Activated CD4-positive, CD25-positive, alpha-beta regulatory T cell treated with anti-CD3 and anti-CD28 coated beads, Interleukin-2, amount 50 U/mL, for 16 hours (primary cell): ENCODE data around the gene LRRC73.
"Not testable (repeated sequence)": the region's sequence is repeated elsewhere in the genome, so short reads cannot be mapped to it uniquely, and the experiment has no call there.

ENCODE experiments used
- DNase-seq: peaks from one replicate; pipeline ENCODE4 v3.0.0-alpha.2; 2020; ENCODE audit warnings: low read depth, low spot score

The LRRC73 gene, protein sequence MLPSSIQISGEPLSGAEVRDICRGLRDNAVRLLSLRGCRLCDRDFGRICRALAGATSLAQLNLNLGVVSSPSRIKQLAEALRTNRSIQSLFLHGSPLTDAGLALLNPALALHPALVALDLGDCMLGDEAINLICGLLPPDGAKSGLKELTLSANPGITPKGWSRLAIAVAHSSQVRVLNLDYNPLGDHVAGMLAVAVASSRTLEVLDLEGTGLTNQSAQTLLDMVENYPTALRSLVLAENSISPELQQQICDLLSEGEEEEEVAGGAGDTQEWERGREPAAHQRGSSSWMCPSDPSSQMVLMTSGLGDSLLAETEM

DNA sequence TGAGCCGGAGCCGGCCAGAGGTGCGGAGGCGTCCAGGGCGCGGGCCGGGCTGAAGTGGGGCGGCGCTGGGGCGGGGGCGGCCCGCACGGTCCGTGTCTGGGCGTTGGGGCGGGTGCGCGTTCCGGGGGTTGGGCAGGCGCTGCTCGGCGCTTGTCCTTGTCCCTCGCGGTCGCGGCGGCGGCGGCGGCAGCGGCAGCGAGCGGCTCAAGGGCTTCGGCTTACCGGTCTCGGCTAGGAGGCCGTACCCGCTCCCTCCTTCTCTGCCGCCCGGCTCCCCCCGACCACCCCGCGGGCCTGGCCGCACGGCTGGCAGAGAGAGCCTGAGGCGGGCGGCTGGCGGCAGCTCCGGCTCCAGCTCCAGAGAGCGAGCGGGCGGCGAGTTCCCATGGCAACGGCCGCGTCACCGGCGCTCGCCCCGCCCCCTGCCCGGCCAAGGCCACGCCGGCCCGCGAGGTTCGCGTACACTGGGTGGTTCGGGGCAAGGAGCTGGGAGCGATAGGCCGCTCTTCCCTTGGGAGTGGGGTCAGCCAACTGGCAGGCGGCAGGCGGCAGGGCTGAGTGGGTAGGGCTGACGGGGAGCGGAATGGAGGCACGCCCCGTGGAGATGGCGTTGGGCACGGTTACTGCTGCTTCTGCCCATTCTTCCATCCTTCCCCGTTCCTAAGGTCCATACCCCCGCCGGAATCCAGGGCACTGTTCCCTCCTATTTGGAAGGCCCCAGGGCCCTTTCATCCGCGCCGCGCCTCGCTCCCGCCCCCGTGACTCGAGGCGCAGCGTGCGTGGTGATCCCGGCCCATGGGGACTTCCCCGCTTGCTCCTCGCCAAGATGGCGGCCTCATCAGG lies at the start of gene LRRC73:
LRRC73 (minus strand) TSS at position 363 of the 843 bp plus-strand sequence. CDS start 561 bp downstream, outside the sequence.
- DNase-seq = peak; percentile 59

DNA sequence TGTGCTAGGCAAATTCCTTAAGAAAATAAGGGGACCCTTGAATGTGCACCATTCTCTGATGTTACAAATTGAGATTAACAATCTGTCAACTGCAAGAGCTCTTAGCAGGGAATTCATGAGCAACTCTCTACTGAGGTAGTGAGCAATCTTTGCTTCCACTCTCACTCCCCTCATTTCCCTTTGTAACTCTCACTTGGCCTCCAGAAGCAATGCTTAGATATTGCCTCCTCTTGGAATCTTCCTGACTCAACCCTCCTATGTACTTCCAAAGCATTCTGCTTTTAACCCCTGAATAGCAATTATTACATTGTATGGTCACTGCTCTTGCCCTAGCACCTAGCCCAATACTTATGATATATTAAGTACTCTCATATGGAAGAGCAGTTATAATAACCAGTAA lies 49.2 kb upstream of the LRRC73 start:
- DNase-seq = no peak

DNA sequence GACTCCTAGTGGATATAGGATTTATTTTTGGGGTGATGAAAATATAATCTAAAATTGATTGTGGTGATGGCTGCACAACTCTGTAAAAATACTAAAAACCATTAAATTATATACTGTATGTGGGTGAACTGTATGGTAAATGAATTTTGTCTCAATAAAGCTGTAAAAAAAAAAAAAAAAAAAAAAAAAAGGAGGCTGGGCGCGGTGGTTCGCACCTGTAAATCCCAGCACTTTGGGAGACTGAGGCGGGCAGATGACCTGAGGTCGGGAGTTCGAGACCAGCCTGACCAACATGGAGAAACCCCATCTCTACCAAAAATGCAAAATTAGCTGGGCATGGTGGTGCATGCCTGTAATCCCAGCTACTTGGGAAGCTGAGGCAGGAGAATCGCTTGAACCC lies 47.5 kb upstream of the LRRC73 start:
- DNase-seq = not testable (repeated sequence)

DNA sequence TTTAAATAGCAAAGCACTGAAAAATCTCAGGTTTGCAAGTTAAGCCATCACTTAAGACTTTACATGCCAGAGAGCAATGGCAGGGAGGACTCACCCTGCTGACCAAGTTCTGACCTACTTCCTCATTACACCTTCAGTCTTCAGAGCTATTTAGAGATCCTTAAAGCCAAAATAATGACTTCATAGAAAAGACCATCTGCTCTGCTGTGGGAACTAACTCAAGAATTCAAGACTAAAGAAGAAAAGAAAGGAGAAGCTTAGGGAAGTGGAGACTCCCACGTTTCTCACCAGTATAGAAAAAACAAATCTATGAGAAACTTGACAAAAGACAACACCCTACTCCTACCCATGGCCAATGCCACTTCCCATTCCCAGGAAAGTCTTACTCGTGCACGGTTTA lies 37.1 kb upstream of the LRRC73 start:
- no peak for DNase-seq

DNA sequence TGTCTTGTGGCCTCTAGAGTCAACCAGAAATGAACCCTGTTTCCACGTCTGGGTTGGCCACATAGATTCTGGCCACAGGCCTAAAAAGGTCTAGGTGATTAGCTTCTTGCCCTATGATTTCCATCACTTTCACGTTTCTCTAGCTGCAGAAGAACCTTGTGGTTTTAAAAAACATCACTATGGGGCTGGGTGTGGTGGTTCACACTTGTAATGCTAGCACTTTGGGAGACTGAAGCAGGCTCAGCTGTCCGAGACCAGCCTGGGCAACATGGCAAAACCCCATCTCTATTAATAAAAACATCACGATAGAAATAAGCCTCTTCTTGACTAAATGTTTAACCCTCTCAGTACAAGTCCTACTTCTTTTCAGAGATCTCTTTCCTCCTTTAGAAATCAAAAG lies 34.3 kb upstream of the LRRC73 start:
- DNase-seq = no peak

DNA sequence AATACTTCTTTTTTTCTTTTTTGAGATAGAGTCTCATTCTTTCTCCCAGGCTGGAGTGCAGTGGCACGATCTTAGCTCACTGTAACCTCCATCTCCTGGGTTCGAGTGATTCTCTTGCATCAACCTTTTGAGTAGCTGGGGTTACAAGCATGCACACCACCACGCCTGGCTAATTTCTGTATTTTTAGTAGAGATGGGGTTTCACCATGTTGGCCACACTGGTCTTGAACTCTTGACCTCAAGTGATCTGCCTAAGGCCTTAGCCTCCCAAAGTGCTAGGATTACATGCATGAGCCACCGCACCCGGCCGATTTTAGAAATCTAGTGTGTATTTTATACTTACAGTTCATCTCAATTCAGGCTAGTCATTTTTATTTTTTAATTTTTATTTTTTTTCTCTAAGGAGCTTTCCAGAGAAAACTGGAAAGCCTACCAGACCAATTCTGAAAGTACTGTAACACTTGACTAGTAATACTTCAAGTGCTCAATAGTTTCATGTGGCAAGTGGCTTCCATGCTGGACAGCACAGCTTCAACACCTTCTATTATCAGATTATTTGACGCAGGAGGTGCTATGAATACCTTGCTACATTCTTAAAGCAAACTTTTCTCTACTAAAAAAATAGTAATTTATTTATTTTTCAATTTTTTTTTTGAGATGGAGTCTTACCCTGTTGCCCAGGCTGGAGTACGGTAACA lies 31.8 kb upstream of the LRRC73 start:
- DNase-seq = no peak

DNA sequence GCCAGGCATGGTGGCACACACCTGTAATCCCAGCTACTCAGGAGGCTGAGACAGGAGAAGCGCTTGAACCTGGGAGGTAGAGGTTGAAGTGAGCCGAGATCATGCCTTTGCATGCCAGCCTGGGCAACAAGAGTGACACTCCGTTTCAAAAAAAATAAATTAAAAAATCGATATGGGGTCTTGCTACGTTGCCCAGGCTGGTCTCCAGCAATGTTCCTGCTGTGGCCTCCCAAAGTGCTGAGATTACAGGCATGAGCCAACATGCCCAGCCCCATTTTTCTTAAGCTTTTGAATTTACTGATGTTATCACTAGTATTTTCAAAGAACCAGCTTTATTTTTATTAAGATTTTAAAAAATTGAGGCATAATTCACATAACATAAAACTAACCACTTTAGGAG lies 30.4 kb upstream of the LRRC73 start:
- no peak for DNase-seq

DNA sequence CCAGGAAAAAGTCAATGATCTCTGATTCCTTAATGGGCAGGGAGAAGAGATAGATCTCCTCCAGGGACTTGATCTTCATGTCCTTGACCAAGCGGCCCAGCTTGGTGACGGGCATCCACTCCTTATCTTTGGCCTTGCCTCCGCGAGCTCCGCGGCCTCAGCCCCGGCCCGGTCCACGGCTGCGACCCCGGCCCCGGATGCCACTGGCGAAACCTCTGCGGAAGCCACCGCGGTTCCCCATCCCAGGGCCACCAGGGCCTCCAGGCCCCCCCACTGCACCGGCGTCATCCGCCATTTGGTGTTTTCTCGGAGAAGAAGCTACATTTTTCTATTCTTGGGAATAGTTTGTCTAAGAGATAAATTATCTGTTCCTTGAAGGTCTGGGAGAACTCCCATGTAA lies 29.3 kb upstream of the LRRC73 start:
- not testable (repeated sequence) for DNase-seq

DNA sequence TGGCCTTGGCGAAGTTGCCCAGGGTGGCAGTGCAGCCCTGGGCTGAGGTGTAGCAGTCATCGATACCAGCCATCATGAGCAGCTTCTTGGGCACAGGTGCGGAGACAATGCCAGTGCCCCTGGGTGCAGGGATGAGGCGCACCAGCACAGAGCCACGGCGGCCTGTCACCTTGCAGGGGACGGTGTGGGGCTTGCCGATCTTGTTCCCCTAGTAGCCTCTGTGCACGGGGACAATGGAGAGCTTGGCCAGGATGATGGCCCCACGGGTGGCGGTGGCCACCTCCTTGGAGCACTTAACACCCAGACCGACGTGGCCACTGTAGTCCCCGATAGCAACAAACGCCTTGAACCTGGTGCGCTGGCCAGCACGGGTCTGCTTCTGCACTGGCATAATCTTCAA lies 28.8 kb upstream of the LRRC73 start:
- DNase-seq = not testable (repeated sequence)

DNA sequence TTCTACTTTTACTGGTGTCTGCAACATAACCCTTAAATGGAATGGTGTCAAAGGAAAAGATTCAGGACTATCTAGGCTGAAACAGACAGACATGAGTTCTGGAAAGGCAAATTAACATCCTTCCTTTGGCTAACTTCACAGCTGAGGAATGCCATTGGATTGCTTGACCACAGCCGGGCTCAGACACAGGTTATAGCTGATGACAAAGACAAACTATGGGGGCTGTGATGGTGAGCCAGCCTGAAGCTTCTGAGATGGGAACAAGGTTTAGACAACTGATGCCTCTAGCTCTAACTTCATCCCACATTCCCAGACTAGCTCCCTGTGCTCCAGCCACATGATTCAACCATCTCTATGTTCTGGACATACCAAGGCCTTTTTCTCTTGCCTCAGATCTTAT lies 22.1 kb upstream of the LRRC73 start:
- no peak for DNase-seq

DNA sequence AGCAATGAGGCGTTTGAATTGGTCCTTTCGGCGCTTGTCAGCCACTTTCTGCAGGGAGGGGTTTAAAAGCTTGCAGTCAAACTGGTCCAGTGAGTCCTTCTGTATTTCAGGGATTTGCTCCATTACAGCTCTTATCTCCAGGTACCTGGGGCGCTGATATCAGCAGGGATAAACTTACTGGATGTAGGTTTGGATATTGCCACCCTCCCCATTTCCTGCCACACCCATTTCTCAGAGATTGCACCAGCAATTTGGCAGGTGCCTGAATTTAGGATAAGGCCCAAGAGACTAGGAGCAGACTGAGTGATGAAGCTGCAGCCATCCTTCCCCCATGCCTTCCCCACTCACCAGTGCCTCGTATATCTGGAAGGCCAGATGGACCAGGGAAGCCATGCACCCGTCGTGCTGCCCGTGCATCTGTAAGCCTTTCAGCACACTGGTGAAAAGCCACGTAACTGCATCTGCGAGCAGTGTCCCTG lies 14.4 kb upstream of the LRRC73 start:
- DNase-seq = no peak

DNA sequence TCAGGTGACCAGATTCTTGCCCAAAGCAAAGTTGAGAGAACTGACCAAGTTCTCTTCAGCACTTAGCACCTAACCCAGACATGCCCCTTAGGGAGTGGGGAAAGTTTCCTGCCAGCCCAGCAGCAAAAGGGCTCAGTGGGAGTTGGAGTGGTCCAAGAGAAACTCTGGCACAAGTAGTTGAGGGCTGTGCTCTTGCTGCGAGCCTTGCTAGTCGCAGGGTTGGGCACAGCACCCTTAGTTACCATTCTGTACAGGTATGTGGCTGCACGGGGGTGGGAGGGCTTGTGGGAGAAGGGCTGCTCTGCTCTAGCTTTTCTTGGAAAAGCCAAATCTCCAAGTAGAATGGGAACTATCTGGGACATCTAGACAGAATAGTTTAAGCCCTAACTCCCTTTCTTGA lies 13.1 kb upstream of the LRRC73 start:
- no peak for DNase-seq

DNA sequence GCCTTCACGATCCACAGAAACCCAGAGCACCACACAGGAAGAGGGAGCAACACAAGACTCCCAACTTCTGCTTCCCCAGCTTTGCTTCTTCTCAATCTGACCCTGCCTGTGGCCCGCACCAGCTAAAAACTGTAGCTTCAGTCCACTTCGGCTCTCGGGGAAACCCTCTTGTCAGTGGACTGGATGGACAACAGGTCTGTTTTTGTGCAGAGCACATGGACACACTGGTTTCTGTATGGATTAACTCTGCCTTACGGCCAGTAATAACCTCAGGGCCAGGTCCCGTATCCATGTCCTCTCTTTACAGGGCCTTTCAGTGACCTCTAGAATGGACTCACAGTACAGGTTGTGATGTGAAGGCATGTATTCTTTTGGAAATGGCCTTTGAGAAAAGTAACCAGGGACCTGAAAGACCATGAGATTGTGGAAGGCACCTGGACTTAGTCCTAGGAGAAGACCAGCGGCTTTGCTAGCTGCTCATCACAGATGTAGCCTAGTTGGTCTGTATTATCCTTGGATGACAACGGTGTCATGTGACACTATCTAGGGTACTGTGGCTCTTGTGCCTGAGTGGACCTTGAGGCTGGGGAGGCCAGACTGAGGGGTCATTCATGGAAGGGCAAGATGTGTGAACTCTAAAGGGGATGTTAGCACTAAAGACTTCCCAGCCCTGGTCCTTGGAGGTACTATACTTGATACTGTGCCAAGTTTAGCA lies 12.6 kb upstream of the LRRC73 start:
- no peak for DNase-seq

DNA sequence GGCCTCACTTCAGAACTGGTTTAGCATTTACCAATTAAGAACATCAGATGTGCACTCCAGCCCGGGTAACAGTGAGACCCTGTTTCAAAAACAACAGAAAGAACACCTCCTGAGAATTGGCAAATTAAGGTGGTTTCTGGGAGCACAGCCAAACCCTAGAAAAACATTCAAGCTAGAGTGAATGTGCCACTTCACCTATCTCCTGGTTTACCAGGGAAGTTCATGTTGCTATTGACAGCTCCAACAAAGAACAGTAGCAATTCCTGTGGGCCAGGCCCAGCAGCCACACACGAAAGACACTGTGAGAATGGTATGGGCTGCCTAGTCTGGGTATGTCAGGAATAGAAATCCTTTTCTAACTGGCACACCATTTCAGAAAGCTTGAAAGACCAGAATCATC lies 11.7 kb upstream of the LRRC73 start:
- DNase-seq = no peak

DNA sequence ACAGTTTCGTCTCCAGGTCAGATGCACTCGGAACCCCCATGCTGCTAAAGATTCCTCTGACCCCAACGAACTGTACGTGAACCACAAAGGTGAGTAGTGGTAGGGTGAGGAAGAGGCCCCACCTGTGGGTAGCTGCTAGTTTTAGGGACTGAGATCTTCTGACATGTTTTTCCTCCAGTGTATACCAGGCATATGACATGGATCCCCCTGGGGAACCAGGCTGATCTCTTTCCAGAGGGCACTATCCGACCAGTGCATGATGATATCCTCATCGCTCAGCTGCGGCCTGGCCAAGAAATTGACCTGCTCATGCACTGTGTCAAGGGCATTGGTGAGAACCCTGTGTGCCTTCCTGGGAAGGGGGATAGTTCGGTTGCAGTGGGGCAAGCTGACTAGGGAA lies 10.0 kb upstream of the LRRC73 start:
- DNase-seq = no peak

DNA sequence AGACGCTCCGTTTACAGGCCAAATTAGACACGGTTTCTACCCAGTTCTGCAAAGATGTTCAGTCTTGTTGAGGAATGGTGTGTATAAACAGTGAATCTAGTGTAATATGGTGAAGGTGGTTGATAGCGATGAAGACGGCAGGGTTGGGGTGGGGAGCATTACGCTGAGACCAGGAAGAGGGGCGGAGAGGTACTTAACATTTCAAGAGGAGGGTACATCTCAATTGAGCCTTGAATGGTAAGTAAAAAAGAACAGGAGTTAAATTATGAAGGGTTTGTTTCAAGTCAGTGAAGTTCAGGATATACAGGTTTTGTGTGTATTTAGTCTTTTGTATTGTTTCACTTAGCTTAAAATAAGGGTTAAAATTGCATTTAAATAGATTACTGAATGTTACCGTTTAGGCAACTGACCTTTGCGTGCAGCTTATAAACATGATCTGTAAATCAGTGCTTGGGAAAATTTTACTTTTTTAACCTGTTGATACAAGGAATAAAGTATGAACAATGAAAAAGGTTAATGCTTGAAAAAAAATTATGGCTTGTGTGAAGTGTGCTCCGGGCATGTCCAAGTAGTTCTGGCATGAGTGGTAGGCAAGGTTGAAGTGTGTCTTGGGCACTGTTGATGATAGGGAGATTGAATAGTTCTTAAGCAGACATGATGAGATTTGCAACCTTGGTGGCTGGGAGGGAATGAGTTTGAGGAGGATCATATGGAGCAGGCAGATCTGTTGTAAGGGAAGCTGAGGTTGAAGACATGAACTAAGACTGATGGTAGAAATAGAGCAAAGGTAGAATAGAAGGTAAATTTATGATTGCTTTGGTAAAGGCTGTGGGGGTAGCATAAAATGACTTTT lies 7.6 kb upstream of the LRRC73 start:
- no peak for DNase-seq

DNA sequence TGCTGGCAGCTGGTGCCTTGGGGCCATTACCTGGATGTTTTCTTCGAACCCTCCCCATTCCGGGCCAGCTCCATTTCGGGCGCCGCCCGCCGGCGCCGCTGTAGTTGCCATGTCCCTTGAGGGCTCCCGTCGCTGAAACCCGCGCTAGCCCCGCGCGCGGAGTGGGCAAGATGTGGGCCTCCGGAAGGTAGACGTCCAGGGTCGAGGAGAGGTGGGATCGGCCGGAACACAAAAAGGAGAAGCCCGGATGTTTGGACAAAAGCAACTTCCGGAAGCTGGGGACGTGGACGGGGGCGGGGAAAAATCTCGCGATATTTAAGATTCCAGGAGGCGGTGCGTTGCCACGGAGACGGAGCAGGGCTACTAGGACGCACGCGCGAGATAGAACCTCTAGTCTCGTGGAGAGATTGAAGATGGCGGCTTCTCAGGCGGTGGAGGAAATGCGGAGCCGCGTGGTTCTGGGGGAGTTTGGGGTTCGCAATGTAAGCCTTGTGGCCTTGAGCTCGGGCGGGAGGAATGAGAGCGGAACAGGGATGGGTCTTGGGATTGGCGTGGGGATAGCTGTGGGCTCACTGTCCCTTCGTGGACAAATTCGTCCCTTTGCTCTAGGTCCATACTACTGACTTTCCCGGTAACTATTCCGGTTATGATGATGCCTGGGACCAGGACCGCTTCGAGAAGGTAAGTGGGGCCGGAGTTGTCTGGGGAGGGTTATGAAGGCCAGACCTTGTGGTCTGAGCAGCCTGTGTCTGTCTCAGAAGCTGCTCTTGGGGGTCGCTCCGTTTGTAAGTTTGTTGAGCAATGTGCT lies 6.8 kb upstream of the LRRC73 start, which contains the start of the genes POLR1C and YIPF3:
POLR1C (plus strand) TSS at position 393 of the 808 bp plus-strand sequence; CDS start at position 414, 21 bp downstream.
YIPF3 (minus strand) TSS at position 230 of the 808 bp plus-strand sequence; CDS start at position 111, 119 bp downstream.
- DNase-seq = peak; percentile 96

DNA sequence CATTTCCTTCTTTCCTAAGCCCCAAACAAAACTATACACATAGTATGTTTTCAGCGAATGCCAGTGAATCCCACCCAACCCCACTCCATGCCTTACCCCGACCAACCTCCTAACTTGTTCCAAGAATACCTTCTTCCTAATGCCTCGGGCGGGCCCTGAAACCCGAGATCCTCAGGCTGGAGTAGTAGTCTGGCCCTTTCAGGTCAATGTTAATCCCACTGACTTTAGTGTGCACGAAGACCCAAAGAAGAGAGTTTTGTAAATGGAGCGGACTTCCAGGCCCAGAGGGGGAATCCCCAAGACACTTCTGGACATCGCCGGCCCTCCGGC lies 6.2 kb upstream of the LRRC73 start:
- no peak for DNase-seq

DNA sequence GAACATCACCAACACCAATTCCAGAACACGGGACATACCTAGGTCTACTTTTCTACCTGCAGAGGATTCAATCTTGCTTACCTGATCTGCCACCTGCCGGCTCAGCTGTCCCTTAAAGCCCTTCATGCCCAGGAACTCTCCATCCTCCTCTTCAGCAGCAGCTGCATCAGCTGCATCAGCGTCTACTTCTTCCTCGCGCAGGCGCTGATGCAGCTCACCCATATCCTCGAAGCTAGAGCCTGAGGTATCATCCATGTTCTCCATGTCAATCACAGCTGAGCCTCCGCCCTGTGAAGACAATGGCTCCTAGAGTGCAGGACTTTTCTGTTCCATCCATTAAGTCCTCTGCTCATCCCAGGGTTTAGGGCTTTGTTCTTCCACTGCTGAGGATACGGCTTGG lies 5.7 kb upstream of the LRRC73 start:
- no peak for DNase-seq
